Measurements from ENCODE around the gene ABCC10.

GRCh38 chr6:43465948-43466347, 38.6 kb downstream of the ABCC10 start:
- no peak for TF ChIP-seq CTCF (IDR thresholded peaks at IDR 0.05 in 2 of 3, conservative IDR thresholded peaks at IDR 0.05 in 1 of 3; ENCODE audit: control insufficient read depth in 2 of 3, extremely low read depth in 1 of 3, insufficient read depth in 1 of 3, low read depth in 3 of 3, low read length in 3 of 3)
- TF ChIP-seq ZBTB4 (CRISPR knock-in tag; IDR thresholded peaks at IDR 0.05), result no peak
- no peak for TF ChIP-seq RAD51 (IDR thresholded peaks at IDR 0.05)
- no peak for TF ChIP-seq USF2 (IDR thresholded peaks at IDR 0.05; ENCODE audit: borderline replicate concordance, low read depth, low read length)
- no peak for TF ChIP-seq PKNOX1 (IDR thresholded peaks at IDR 0.05)
- no peak for TF ChIP-seq CREM (IDR thresholded peaks at IDR 0.05; ENCODE audit: low read depth)
- TF ChIP-seq POLR2A (IDR thresholded peaks at IDR 0.05; ENCODE audit: low read depth, low read length), result no peak
- TF ChIP-seq POLR2AphosphoS5 (IDR thresholded peaks at IDR 0.05; ENCODE audit: low read length), result no peak
- TF ChIP-seq TBL1XR1 (IDR thresholded peaks at IDR 0.05; ENCODE audit: low read depth, low read length), result no peak

Measured in GM12878 (cell line).